Heart right ventricle (tissue), 16 donors: ENCODE data around the gene GPC5. TPM values are rescaled to one million over a fixed set of nuclear protein-coding genes. Genes with fewer than 3 reads are reported as not detected.

Source experiments
- ATAC-seq, 8 donors: fragments of 200-7000 bp; cut with Tn5 transposase; one replicate each; pipeline ENCODE4 v1.9.1; 2020; ENCODE audit warnings: mild to moderate bottlenecking in 8 of 8, moderate library complexity in 8 of 8, moderate number of reproducible peaks in 1 of 8
- DNase-seq, 2 donors: peaks; one replicate each; pipeline ENCODE4 v3.0.0-alpha.2; 2020
- H3K27ac ChIP-seq, 10 donors: fragments of 200-600 bp; sonication (generic) in 2 of 10; one replicate each; pipeline versions ENCODE4 v1.5.0 to v1.8.0; 2020 to 2022; ENCODE audit warnings: mild to moderate bottlenecking in 3 of 10
- H3K27me3 ChIP-seq, 7 donors: fragments of 200-600 bp; one replicate each; pipeline ENCODE4 v1.8.0; 2021 to 2022; ENCODE audit warnings: mild to moderate bottlenecking in 2 of 7
- H3K36me3 ChIP-seq, 9 donors: fragments of 200-600 bp; sonication (generic) in 1 of 9; one replicate each; pipeline versions ENCODE4 v1.5.0 to v1.8.0; 2020 to 2022; ENCODE audit warnings: mild to moderate bottlenecking in 2 of 9
- H3K4me1 ChIP-seq, 9 donors: fragments of 200-600 bp; sonication (generic) in 1 of 9; one replicate each; pipeline versions ENCODE4 v1.5.0 to v1.8.0; 2020 to 2022; ENCODE audit warnings: mild to moderate bottlenecking in 4 of 9
- H3K4me3 ChIP-seq, 10 donors: fragments of 200-600 bp; sonication (generic) in 2 of 10; one replicate each; pipeline versions ENCODE4 v1.5.0 to v1.8.0; 2020 to 2022; ENCODE audit warnings: mild to moderate bottlenecking in 7 of 10, moderate library complexity in 2 of 10
- H3K9me3 ChIP-seq, 11 donors: fragments of 200-600 bp in 10 of 11; sonication (generic) in 2 of 11; one replicate each; pipeline versions ENCODE4 v1.5.0 to v1.8.0; 2013 to 2022; ENCODE audit warnings: mild to moderate bottlenecking in 2 of 11, control low read depth in 1 of 11, moderate library complexity in 1 of 11
- WGBS, 2 donors: extraction: QIAGEN DNeasy Blood & Tissue Kit; methylation state at CpG; one replicate each; pipeline ENCODE4 v1.1.7; 2013; ENCODE audit warnings: inconsistent platforms in 1 of 2; 5-methylcytosine and 5-hydroxymethylcytosine counted together
- intact Hi-C, 10 donors: fragments of 100-400 bp; cut with DNase I; formaldehyde crosslinking; loops; one replicate each; pipeline versions ENCODE4 v1.11.1 to v1.14.2; 2022
- polyA plus RNA-seq, 2 donors: library from polyadenylated mRNA; stranded (reverse); fragments of 200-250 nt; gene quantifications; one replicate each; pipeline ENCODE4 v1.2.3, GENCODE V29; 2013
- total RNA-seq, 10 donors: library from RNA; stranded (reverse); fragmentation: NEBNext Ultra II Directional in 3 of 10; extraction: Animal tissue kit (Norgen Biotek cat#: 25700) in 3 of 10; gene quantifications; one replicate each; pipeline versions ENCODE4 v1.2.1 to v1.2.4, GENCODE V29; 2021 to 2023
- TF ChIP-seq, protein P1 (sequence below), 9 donors: fragments of 200-600 bp; sonication (generic) in 2 of 9; IDR thresholded peaks; one replicate each; pipeline versions ENCODE4 v1.5.0 to v1.8.0; 2021 to 2022; ENCODE audit warnings: antibody characterized with exemption in 9 of 9, mild to moderate bottlenecking in 5 of 9, moderate library complexity in 1 of 9
- donor health status: Arrhythmogenic right ventricular cardiomyopathy.
- donor health status: ischemic (EF 13 %, LVEDD 7.1; RV severe dilation, severe dysfunction).
- donor health status: healthy with polysubstance abuse.
- donor health status: DM: no; HTN: yes; CAD: no.
- donor health status: DM: no; HTN: no; CAD: no.
- donor health status: ischemic (EF 25% LVEDD 6.9; RV normal size, moderate dysfunction).
- donor health status: ischemic (EF 25% LVEDD 5.7; RV mildly dilated, moderate dysfunction).
- donor health status: healthy.
- donor health status: DM: yes; HTN: yes; CAD: no.
- donor health status: Ischemic cardiomyopathy.
- donor health status: ischemic (EF 35%, LVEDD 5.7; RV mildly dilated, moderate dysfunction).
- donor health status: nonischemic (EF 11% LVEDD 7.7; RV severe dilation, severe dysfunction).
- donor health status: DM: yes; HTN: yes; CAD: no.
- donor health status: PGD.
- donor health status: ischemic (EF 29% LVEDD 5.4; RV normal size, mild dysfunction).
- donor health status: nonischemic (EF 23%, LVEDD 6.1; RV moderate dilation, normal function).

Gene GPC5
- total and polyA plus RNA-seq, 12 donors = 0.01 to 3.5 (median 0.70) TPM; not detected in 1

DNA sequence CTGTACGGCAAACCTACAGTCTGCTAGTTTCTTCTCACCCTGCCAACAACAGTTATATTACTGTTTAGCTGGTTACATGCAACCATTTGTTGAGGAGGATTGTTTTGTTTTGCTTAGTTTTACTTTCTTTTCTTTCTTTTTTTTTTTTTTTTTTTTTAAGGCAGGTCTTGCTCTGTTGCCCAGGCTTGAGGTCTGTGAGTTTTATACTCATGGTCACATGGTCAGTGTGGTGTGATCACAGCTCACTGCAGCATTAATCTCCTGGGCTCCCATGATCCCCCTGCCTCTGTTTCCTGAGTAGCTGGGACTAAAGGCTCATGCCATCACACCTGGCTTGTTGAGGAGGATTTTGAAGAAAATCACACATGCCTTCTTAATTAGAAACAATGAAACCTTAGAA, 505.6 kb downstream of the GPC5 start:
- Histone ChIP-seq H3K36me3 (no peaks in the 10 kb centered on the region), H3K4me3 (no peak overlapping the region), H3K27ac (no peak overlapping the region), H3K9me3 (no peaks in the 10 kb centered on the region), H3K4me1 (no peaks in the 10 kb centered on the region), H3K27me3 (no peaks in the 10 kb centered on the region)
- ATAC-seq (no peak), DNase-seq (no peak)
- WGBS, 2 donors = 0 to 45% methylated on average over 1 of the region's 1 CpG
- intact Hi-C loops = no loop called here
- TF ChIP-seq, protein P1, sequence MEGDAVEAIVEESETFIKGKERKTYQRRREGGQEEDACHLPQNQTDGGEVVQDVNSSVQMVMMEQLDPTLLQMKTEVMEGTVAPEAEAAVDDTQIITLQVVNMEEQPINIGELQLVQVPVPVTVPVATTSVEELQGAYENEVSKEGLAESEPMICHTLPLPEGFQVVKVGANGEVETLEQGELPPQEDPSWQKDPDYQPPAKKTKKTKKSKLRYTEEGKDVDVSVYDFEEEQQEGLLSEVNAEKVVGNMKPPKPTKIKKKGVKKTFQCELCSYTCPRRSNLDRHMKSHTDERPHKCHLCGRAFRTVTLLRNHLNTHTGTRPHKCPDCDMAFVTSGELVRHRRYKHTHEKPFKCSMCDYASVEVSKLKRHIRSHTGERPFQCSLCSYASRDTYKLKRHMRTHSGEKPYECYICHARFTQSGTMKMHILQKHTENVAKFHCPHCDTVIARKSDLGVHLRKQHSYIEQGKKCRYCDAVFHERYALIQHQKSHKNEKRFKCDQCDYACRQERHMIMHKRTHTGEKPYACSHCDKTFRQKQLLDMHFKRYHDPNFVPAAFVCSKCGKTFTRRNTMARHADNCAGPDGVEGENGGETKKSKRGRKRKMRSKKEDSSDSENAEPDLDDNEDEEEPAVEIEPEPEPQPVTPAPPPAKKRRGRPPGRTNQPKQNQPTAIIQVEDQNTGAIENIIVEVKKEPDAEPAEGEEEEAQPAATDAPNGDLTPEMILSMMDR (IDR thresholded peaks at IDR 0.05) = no peak

GRCh38 chr13:91904597-91904996, 506.2 kb downstream of the GPC5 start:
- H3K4me1 ChIP-seq = no peaks in the 10 kb centered on the region
- intact Hi-C loops = no loop called here
- H3K27me3 ChIP-seq = no peaks in the 10 kb centered on the region
- no peak overlapping the region for H3K27ac ChIP-seq
- no peaks in the 10 kb centered on the region for H3K36me3 ChIP-seq
- no peak overlapping the region for H3K4me3 ChIP-seq
- DNase-seq (no peak), ATAC-seq (no peak)
- TF ChIP-seq, protein P1 (IDR thresholded peaks at IDR 0.05) = no peak
- H3K9me3 ChIP-seq = no peaks in the 10 kb centered on the region
- WGBS, 2 donors = 47 to 54% methylated on average over 1 of the region's 1 CpG

- DNase-seq (no peak), ATAC-seq (no peak)
- 78 to 81% methylated on average over 1 of the region's 1 CpG for WGBS, 2 donors
- Histone ChIP-seq H3K9me3 (peaks cover 0 to 4% (median 0%) of the 10 kb centered on the region in 11 donors), H3K4me1 (no peaks in the 10 kb centered on the region), H3K27me3 (no peaks in the 10 kb centered on the region), H3K4me3 (no peak overlapping the region), H3K36me3 (no peaks in the 10 kb centered on the region), H3K27ac (no peak overlapping the region)
- intact Hi-C loops = no loop called here
- TF ChIP-seq, protein P1 (IDR thresholded peaks at IDR 0.05) = no peak
Measured at GRCh38 chr13:91907398-91907797, 509.0 kb downstream of the GPC5 start.

- peaks cover 0 to 4% (median 0%) of the 10 kb centered on the region in 11 donors for H3K9me3 ChIP-seq
- H3K27ac ChIP-seq = no peak overlapping the region
- no peak for DNase-seq
- no peaks in the 10 kb centered on the region for H3K4me1 ChIP-seq
- ATAC-seq = no peak
- H3K36me3 ChIP-seq = no peaks in the 10 kb centered on the region
- WGBS, 2 donors = 69% methylated on average over 2 of the region's 2 CpGs
- H3K27me3 ChIP-seq = no peaks in the 10 kb centered on the region
- TF ChIP-seq, protein P1 (IDR thresholded peaks at IDR 0.05) = no peak
- H3K4me3 ChIP-seq = no peak overlapping the region
- intact Hi-C loops = no loop called here
Measured at GRCh38 chr13:91909617-91910016, 511.2 kb downstream of the GPC5 start.
